ENCODE results near the gene NR1D1.

Gene NR1D1

GRCh38 chr17:40108970-40109824 lies 8.8 kb upstream of the NR1D1 start:
- POLR2A ChIA-PET: interaction anchor here (0.9 kb wide), 1 partner anchor 57 kb away, joined by 4 read pairs; no protein-coding TSS in a partner anchor
- CTCF ChIA-PET: interaction anchor here (0.9 kb wide), 1 partner anchor 70 kb away, joined by 3 read pairs; no protein-coding TSS in a partner anchor
- TF ChIP-seq TARDBP (IDR thresholded peaks at IDR 0.05): no peak
- TF ChIP-seq L3MBTL2 (conservative IDR thresholded peaks at IDR 0.05): no peak
- no peak for TF ChIP-seq BHLHE40 (IDR thresholded peaks at IDR 0.05; ENCODE audit: borderline replicate concordance)
- TF ChIP-seq ZNF384 (IDR thresholded peaks at IDR 0.05): no peak
- no peak for TF ChIP-seq NFRKB (IDR thresholded peaks at IDR 0.05)
- TF ChIP-seq LEF1 (IDR thresholded peaks at IDR 0.05; ENCODE audit: borderline replicate concordance): no peak
- no peak for TF ChIP-seq ARNT (IDR thresholded peaks at IDR 0.05)
- no peak for DNase-seq (ENCODE audit: extremely low spot score)

GRCh38 chr17:40107522-40108174 lies 7.3 kb upstream of the NR1D1 start:
- no peak for DNase-seq (ENCODE audit: extremely low spot score)
- ChIA-PET CTCF (interaction anchor here (0.6 kb wide), 1 partner anchor 476 kb away, joined by 3 read pairs; no protein-coding TSS in a partner anchor), POLR2A (interaction anchor here (0.9 kb wide), 1 partner anchor 33 kb away, joined by 3 read pairs; the partner anchor contains the start of gene CASC3)
- TF ChIP-seq FOXA1 (IDR thresholded peaks at IDR 0.05) (no peak), FOXK2 (IDR thresholded peaks at IDR 0.05) (no peak), TARDBP (IDR thresholded peaks at IDR 0.05) (no peak), SP1 (IDR thresholded peaks at IDR 0.05) (no peak), LEF1 (IDR thresholded peaks at IDR 0.05; ENCODE audit: borderline replicate concordance) (no peak), ZNF384 (IDR thresholded peaks at IDR 0.05) (no peak), CTBP1 (IDR thresholded peaks at IDR 0.05; ENCODE audit: borderline replicate concordance) (no peak), L3MBTL2 (conservative IDR thresholded peaks at IDR 0.05) (no peak), FOXM1 (IDR thresholded peaks at IDR 0.05; ENCODE audit: borderline replicate concordance) (no peak), BHLHE40 (IDR thresholded peaks at IDR 0.05; ENCODE audit: borderline replicate concordance) (no peak), ELF4 (IDR thresholded peaks at IDR 0.05) (no peak), NFRKB (IDR thresholded peaks at IDR 0.05) (no peak), PKNOX1 (IDR thresholded peaks at IDR 0.05) (no peak)

- ChIA-PET CTCF (interaction anchor here (0.6 kb wide), 1 partner anchor 476 kb away, joined by 3 read pairs; no protein-coding TSS in a partner anchor), POLR2A (interaction anchor here (0.9 kb wide), 1 partner anchor 33 kb away, joined by 3 read pairs; the partner anchor contains the start of gene CASC3)
- no peak for DNase-seq (ENCODE audit: extremely low spot score)
- TF ChIP-seq HDGF (IDR thresholded peaks at IDR 0.05; ENCODE audit: borderline replicate concordance): no peak
- no peak for TF ChIP-seq PKNOX1 (IDR thresholded peaks at IDR 0.05)
- no peak for TF ChIP-seq BHLHE40 (IDR thresholded peaks at IDR 0.05; ENCODE audit: borderline replicate concordance)
- no peak for TF ChIP-seq NFRKB (IDR thresholded peaks at IDR 0.05)
- TF ChIP-seq LEF1 (IDR thresholded peaks at IDR 0.05; ENCODE audit: borderline replicate concordance): no peak
- no peak for TF ChIP-seq SUZ12 (IDR thresholded peaks at IDR 0.05)
- TF ChIP-seq FOXM1 (IDR thresholded peaks at IDR 0.05; ENCODE audit: borderline replicate concordance): no peak
- no peak for TF ChIP-seq CTBP1 (IDR thresholded peaks at IDR 0.05; ENCODE audit: borderline replicate concordance)
- no peak for TF ChIP-seq SP1 (IDR thresholded peaks at IDR 0.05)
- no peak for TF ChIP-seq ARNT (IDR thresholded peaks at IDR 0.05)
- no peak for TF ChIP-seq ELF4 (IDR thresholded peaks at IDR 0.05)
- no peak for TF ChIP-seq ZNF384 (IDR thresholded peaks at IDR 0.05)
- no peak for TF ChIP-seq FOXA1 (IDR thresholded peaks at IDR 0.05)
Observed at GRCh38 chr17:40106760-40107521, 6.6 kb upstream of the NR1D1 start.

GRCh38 chr17:40105861-40106759 lies 5.7 kb upstream of the NR1D1 start:
- DNase-seq (ENCODE audit: extremely low spot score): no peak
- TF ChIP-seq BHLHE40 (IDR thresholded peaks at IDR 0.05; ENCODE audit: borderline replicate concordance): no peak
- no peak for TF ChIP-seq SP1 (IDR thresholded peaks at IDR 0.05)
- TF ChIP-seq L3MBTL2 (conservative IDR thresholded peaks at IDR 0.05): no peak
- TF ChIP-seq ZNF384 (IDR thresholded peaks at IDR 0.05): no peak
- no peak for TF ChIP-seq LEF1 (IDR thresholded peaks at IDR 0.05; ENCODE audit: borderline replicate concordance)
- TF ChIP-seq FOXM1 (IDR thresholded peaks at IDR 0.05; ENCODE audit: borderline replicate concordance): no peak
- TF ChIP-seq SUZ12 (IDR thresholded peaks at IDR 0.05): no peak
- TF ChIP-seq ELF4 (IDR thresholded peaks at IDR 0.05): no peak
- no peak for TF ChIP-seq HDGF (IDR thresholded peaks at IDR 0.05; ENCODE audit: borderline replicate concordance)
- CTCF ChIA-PET: interaction anchor here (0.6 kb wide), 1 partner anchor 28 kb away, joined by 3 read pairs; no protein-coding TSS in a partner anchor
- POLR2A ChIA-PET: interaction anchor here (1.0 kb wide), 1 partner anchor 8 kb away, joined by 5 read pairs; no protein-coding TSS in a partner anchor
